K562 (cell line): Measurements from ENCODE around the gene TBPL2. TPM values are rescaled to one million over a fixed set of nuclear protein-coding genes. Genes with fewer than 3 reads are reported as not detected.

Experiments
- ATAC-seq: fragments of 200-7000 bp; cut with Tn5 transposase; 3 replicates; pipeline ENCODE4 v1.9.1; 2020; ENCODE audit warnings: moderate library complexity
- BruUV-seq: library from RNA; stranded (reverse); fragments of 400-500 nt; replicated peaks from 2 replicates; lab custom pipeline; 2021; lab: Mats Ljungman, UMichigan
- CTCF ChIA-PET: fragments of 300-600 bp; formaldehyde crosslinking; extraction: SDS; loops from one replicate; lab custom pipeline; 2021; ENCODE audit warnings: low intra/inter-chr PET ratio; lab: Yijun Ruan, JAX
- POLR2A ChIA-PET: fragments of 300-600, 350-650 bp; sonication (Branson Sonifier 250); formaldehyde crosslinking; extraction: SDS; loops from one replicate; lab custom pipeline; 2021; ENCODE audit warnings: antibody characterized with exemption, inconsistent platforms; lab: Yijun Ruan, JAX
- DNase-seq, 4 experiments: peaks; one replicate each; pipeline versions ENCODE4 v3.0.0 to v3.0.0-alpha.2; 2011 to 2018; ENCODE audit warnings: low spot score in 3 of 4, mixed read lengths in 3 of 4; ENCODE audit errors: extremely low read depth in 1 of 4
- FAIRE-seq: peaks from 2 replicates; lab custom pipeline; 2011; peaks lifted over from hg19 to GRCh38; lab: Jason Lieb, UNC
- H2AFZ ChIP-seq: 2 replicates; pipeline ENCODE4 v1.6.0; 2011; ENCODE audit warnings: low read depth, low read length, control low read depth, inconsistent platforms
- H3K27ac ChIP-seq: fragments of 200-600 bp; 3 replicates; pipeline ENCODE4 v1.8.0; 2011; ENCODE audit warnings: low read depth, mild to moderate bottlenecking, control low read depth, inconsistent platforms, low read length, moderate library complexity, mixed read lengths; ENCODE audit errors: extremely low read depth
- H3K27me3 ChIP-seq, 2 experiments: fragments of 300-600 bp in 1 of 2; 2 replicates in 1 of 2; 3 replicates in 1 of 2; pipeline versions ENCODE4 v1.6.0 to v1.8.0; 2011; ENCODE audit warnings: inconsistent platforms in 2 of 2, low read length in 2 of 2, mild to moderate bottlenecking in 1 of 2, mixed read lengths in 1 of 2, moderate library complexity in 1 of 2; ENCODE audit not compliant: control insufficient read depth in 2 of 2, insufficient read depth in 2 of 2
- H3K36me3 ChIP-seq: fragments of 300-600 bp; 3 replicates; pipeline ENCODE4 v1.8.0; 2011; ENCODE audit warnings: mild to moderate bottlenecking, low read length, inconsistent platforms; ENCODE audit not compliant: control insufficient read depth, insufficient read depth
- H3K4me1 ChIP-seq, 2 experiments: fragments of 200-600 bp in 1 of 2; replicated peaks in 1 of 2; 2 replicates in 1 of 2; 3 replicates in 1 of 2; pipeline versions ENCODE4 v1.5.1 to v1.8.0; 2011; ENCODE audit warnings: inconsistent platforms in 2 of 2, low read length in 2 of 2, mild to moderate bottlenecking in 1 of 2, mixed read lengths in 1 of 2, moderate library complexity in 1 of 2; ENCODE audit not compliant: control insufficient read depth in 2 of 2, insufficient read depth in 2 of 2
- H3K4me2 ChIP-seq: 2 replicates; pipeline ENCODE4 v1.6.1; 2011; ENCODE audit warnings: low read length, control low read depth, inconsistent platforms, mixed read lengths; ENCODE audit not compliant: insufficient read depth
- H3K4me3 ChIP-seq: fragments of 200-600 bp; sonication (generic), shearing (Covaris generic); 2 replicates; pipeline ENCODE4 v1.5.1; 2016; ENCODE audit warnings: control low read depth, inconsistent platforms
- H3K79me2 ChIP-seq: fragments of 200-600 bp; 3 replicates; pipeline ENCODE4 v1.8.0; 2011; ENCODE audit warnings: low read length, inconsistent platforms; ENCODE audit not compliant: control insufficient read depth, insufficient read depth
- H3K9ac ChIP-seq, 2 experiments: 2 replicates each; pipeline versions ENCODE4 v1.6.0 to v1.6.1; 2011; ENCODE audit warnings: low read depth in 2 of 2, low read length in 2 of 2, control low read depth in 1 of 2, inconsistent platforms in 1 of 2, mild to moderate bottlenecking in 1 of 2, mixed read lengths in 1 of 2; ENCODE audit not compliant: insufficient read depth in 1 of 2
- H3K9me1 ChIP-seq: one replicate; pipeline ENCODE4 v1.6.0; 2011; ENCODE audit warnings: inconsistent platforms, mild to moderate bottlenecking, low read length, moderate library complexity; ENCODE audit not compliant: control insufficient read depth, insufficient read depth
- H3K9me3 ChIP-seq: replicated peaks from 2 replicates; pipeline ENCODE4 v1.5.1; 2011; ENCODE audit warnings: low read depth, low read length, inconsistent platforms; ENCODE audit not compliant: control insufficient read depth, insufficient read depth
- H4K20me1 ChIP-seq: replicated peaks from 2 replicates; pipeline ENCODE4 v1.6.1; 2011; ENCODE audit warnings: low read length, inconsistent platforms, mixed read lengths; ENCODE audit not compliant: control insufficient read depth, insufficient read depth
- ARHGAP35 ChIP-seq: fragments of 450-650 bp; IDR thresholded peaks from 2 replicates; pipeline ENCODE4 v1.6.1; 2018; ENCODE audit not compliant: partially characterized antibody
- BCL6 ChIP-seq: fragments of 250-450 bp; sonication (Bioruptor Pico); IDR thresholded peaks from 2 replicates; pipeline ENCODE4 v1.4.0; 2020
- CBFB ChIP-seq: sonication (generic); formaldehyde crosslinking; IDR thresholded peaks from 2 replicates; pipeline ENCODE4 v1.4.0; 2020; ENCODE audit warnings: mild to moderate bottlenecking, missing genetic modification reagents
- CCNT2 ChIP-seq: IDR thresholded peaks from 2 replicates; pipeline ENCODE4 v1.6.1; 2011; ENCODE audit warnings: borderline replicate concordance, low read depth, mild to moderate bottlenecking, moderate library complexity, mixed read lengths, low read length; ENCODE audit not compliant: insufficient read length; ENCODE audit errors: extremely low read depth
- CHCHD3 ChIP-seq: fragments of 250-450 bp; sonication (Bioruptor Pico); IDR thresholded peaks from 2 replicates; pipeline ENCODE4 v2.1.2; 2022; ENCODE audit warnings: mild to moderate bottlenecking
- IFI16 ChIP-seq: fragments of 250-450 bp; sonication (Bioruptor Pico); IDR thresholded peaks from 2 replicates; pipeline ENCODE4 v2.1.2; 2022; ENCODE audit warnings: mild to moderate bottlenecking, inconsistent platforms
- NFXL1 ChIP-seq: fragments of 450-650 bp; formaldehyde crosslinking; IDR thresholded peaks from 2 replicates; pipeline ENCODE4 v1.4.0; 2021; ENCODE audit warnings: mild to moderate bottlenecking
- ZC3H4 ChIP-seq: sonication (generic); formaldehyde crosslinking; IDR thresholded peaks from 2 replicates; pipeline ENCODE4 v1.9.0; 2021; ENCODE audit warnings: missing genetic modification reagents, borderline replicate concordance
- ZNF436 ChIP-seq: fragments of 250-450, 450-650 bp; sonication (Bioruptor Pico); formaldehyde crosslinking; IDR thresholded peaks from 2 replicates; pipeline ENCODE4 v1.7.0; 2020; ENCODE audit warnings: mild to moderate bottlenecking
- ZNF79 ChIP-seq: fragments of 250-450 bp; sonication (Bioruptor Pico); IDR thresholded peaks from 2 replicates; pipeline ENCODE4 v1.4.0; 2020; ENCODE audit warnings: low read depth, mild to moderate bottlenecking, moderate library complexity
- WGBS: fragments of 100-300 bp; shearing (Covaris generic); methylation state at CpG from one replicate; pipeline ENCODE4 v1.1.6; 2016; ENCODE audit warnings: low coverage, mixed read lengths; ENCODE audit not compliant: insufficient coverage; ENCODE audit errors: missing lambda C conversion rate; 5-methylcytosine and 5-hydroxymethylcytosine counted together
- in situ Hi-C: fragments of 300-500 bp; cut with MboI; formaldehyde crosslinking; loops from 4 replicates; pipeline ENCODE4 v1.15.0; 2018; ENCODE audit warnings: inconsistent platforms, mixed read lengths
- intact Hi-C: fragments of 100-400 bp; cut with micrococcal nuclease; formaldehyde crosslinking; loops from 2 replicates; pipeline ENCODE4 v1.14.2; 2022
- polyA plus RNA-seq, 8 experiments: library from polyadenylated mRNA; depleted of rRNA in 4 of 8; stranded (reverse) in 5 of 8; unstranded in 3 of 8; fragments of >200 nt; fragmentation: Nextera tagmentation in 2 of 8; fragmentation: Illumina TruSeq in 1 of 8; extraction: Ambion mirVana in 2 of 8; extraction: Trizol in 1 of 8; gene quantifications; 2 replicates each; pipeline versions ENCODE4 v1.2.1 to v1.2.3, GENCODE V29; 2011 to 2014; ENCODE audit warnings: inconsistent platforms in 1 of 8, missing spikeins in 1 of 8
- total RNA-seq, 7 experiments: library from RNA; depleted of rRNA in 6 of 7; stranded (reverse); fragments of >200 nt in 6 of 7; fragmentation: Illumina TruSeq in 2 of 7; extraction: Trizol in 2 of 7; gene quantifications; 2 replicates each; pipeline versions ENCODE4 v1.2.1 to v1.2.3, GENCODE V29; 2011 to 2021; ENCODE audit warnings: low replicate concordance in 1 of 7
- TF ChIP-seq, protein P1 (sequence below): fragments of 450-650 bp; formaldehyde crosslinking; IDR thresholded peaks from 2 replicates; pipeline ENCODE4 v1.4.0; 2020; ENCODE audit warnings: mild to moderate bottlenecking, mixed read lengths
- TF ChIP-seq, protein P2 (sequence below): sonication (generic); formaldehyde crosslinking; IDR thresholded peaks from 2 replicates; pipeline ENCODE4 v1.5.0; 2020; ENCODE audit warnings: missing genetic modification reagents
- TF ChIP-seq, protein P3 (sequence below): sonication (generic); formaldehyde crosslinking; IDR thresholded peaks from 2 replicates; pipeline ENCODE4 v1.8.0; 2022; ENCODE audit warnings: mild to moderate bottlenecking, missing genetic modification reagents

TBPL2 gene
- total and polyA plus RNA-seq, 9 of the 15 experiments (the other 6 are each of a cell fraction or from before 2014, with no cell fraction given) = not detected

DNA sequence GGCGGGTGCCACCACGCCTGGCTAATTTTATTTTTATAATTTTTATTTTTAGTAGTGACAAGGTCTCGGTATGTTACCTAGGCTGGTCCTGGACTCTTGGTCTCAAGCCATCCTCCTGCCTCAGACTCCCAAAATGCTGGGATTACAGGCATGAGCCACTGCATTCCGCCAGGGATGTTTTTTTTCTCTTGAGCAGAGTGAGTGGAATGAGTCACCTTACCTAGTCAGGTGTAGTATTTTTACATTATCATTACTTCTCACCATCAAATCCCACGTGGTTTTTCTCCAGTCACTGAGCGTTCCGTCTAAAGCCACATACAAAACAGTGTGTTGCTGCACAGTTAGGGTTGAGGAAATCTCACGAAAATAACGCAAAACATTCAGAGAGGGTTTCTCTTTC lies 870 bp upstream of the TBPL2 start:
- intact Hi-C loops = loop anchor here (10.0 kb wide), 2 partner anchors 254 to 284 kb away; no protein-coding TSS in a partner anchor
- no peak for ATAC-seq

More for the DNA sequence above, 870 bp upstream of the TBPL2 start:
- no peak overlapping the region for H3K4me3 ChIP-seq
- CTCF ChIA-PET = no interaction called here
- H3K36me3 ChIP-seq = no peaks in the 10 kb centered on the region
- in situ Hi-C loops = loop anchor here (10.0 kb wide), 1 partner anchor 1034 kb away; no protein-coding TSS in a partner anchor
- no peak overlapping the region for H3K27ac ChIP-seq
- 10% methylated on average over 9 of the region's 9 CpGs for WGBS
- TF ChIP-seq ZNF79 (CRISPR knock-in tag) (no peak), NFXL1 (CRISPR knock-in tag) (no peak), CBFB (CRISPR knock-in tag) (no peak), CCNT2 (no peak), IFI16 (CRISPR knock-in tag) (no peak), BCL6 (no peak), ARHGAP35 (no peak), ZNF436 (CRISPR knock-in tag) (no peak), ZC3H4 (no peak), CHCHD3 (CRISPR knock-in tag) (no peak)
- TF ChIP-seq, protein P1, sequence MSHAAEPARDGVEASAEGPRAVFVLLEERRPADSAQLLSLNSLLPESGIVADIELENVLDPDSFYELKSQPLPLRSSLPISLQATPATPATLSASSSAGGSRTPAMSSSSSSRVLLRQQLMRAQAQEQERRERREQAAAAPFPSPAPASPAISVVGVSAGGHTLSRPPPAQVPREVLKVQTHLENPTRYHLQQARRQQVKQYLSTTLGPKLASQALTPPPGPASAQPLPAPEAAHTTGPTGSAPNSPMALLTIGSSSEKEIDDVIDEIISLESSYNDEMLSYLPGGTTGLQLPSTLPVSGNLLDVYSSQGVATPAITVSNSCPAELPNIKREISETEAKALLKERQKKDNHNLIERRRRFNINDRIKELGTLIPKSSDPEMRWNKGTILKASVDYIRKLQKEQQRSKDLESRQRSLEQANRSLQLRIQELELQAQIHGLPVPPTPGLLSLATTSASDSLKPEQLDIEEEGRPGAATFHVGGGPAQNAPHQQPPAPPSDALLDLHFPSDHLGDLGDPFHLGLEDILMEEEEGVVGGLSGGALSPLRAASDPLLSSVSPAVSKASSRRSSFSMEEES (CRISPR knock-in tag) = no peak
- TF ChIP-seq, protein P2, sequence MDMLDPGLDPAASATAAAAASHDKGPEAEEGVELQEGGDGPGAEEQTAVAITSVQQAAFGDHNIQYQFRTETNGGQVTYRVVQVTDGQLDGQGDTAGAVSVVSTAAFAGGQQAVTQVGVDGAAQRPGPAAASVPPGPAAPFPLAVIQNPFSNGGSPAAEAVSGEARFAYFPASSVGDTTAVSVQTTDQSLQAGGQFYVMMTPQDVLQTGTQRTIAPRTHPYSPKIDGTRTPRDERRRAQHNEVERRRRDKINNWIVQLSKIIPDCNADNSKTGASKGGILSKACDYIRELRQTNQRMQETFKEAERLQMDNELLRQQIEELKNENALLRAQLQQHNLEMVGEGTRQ (CRISPR knock-in tag) = no peak
- TF ChIP-seq, protein P3, sequence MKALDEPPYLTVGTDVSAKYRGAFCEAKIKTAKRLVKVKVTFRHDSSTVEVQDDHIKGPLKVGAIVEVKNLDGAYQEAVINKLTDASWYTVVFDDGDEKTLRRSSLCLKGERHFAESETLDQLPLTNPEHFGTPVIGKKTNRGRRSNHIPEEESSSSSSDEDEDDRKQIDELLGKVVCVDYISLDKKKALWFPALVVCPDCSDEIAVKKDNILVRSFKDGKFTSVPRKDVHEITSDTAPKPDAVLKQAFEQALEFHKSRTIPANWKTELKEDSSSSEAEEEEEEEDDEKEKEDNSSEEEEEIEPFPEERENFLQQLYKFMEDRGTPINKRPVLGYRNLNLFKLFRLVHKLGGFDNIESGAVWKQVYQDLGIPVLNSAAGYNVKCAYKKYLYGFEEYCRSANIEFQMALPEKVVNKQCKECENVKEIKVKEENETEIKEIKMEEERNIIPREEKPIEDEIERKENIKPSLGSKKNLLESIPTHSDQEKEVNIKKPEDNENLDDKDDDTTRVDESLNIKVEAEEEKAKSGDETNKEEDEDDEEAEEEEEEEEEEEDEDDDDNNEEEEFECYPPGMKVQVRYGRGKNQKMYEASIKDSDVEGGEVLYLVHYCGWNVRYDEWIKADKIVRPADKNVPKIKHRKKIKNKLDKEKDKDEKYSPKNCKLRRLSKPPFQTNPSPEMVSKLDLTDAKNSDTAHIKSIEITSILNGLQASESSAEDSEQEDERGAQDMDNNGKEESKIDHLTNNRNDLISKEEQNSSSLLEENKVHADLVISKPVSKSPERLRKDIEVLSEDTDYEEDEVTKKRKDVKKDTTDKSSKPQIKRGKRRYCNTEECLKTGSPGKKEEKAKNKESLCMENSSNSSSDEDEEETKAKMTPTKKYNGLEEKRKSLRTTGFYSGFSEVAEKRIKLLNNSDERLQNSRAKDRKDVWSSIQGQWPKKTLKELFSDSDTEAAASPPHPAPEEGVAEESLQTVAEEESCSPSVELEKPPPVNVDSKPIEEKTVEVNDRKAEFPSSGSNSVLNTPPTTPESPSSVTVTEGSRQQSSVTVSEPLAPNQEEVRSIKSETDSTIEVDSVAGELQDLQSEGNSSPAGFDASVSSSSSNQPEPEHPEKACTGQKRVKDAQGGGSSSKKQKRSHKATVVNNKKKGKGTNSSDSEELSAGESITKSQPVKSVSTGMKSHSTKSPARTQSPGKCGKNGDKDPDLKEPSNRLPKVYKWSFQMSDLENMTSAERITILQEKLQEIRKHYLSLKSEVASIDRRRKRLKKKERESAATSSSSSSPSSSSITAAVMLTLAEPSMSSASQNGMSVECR (CRISPR knock-in tag) = no peak
- peaks cover 0 to 4% of the 10 kb centered on the region in 2 experiments; a peak in 2 of 5 replicates for H3K4me1 ChIP-seq
- FAIRE-seq (no peak), DNase-seq (no peak)
- H3K27me3 ChIP-seq = peaks cover 0 to 4% of the 10 kb centered on the region in 2 experiments; a peak in 1 of 5 replicates
- no peaks in the 10 kb centered on the region for H3K9me1 ChIP-seq
- H2AFZ ChIP-seq = no peak overlapping the region
- no peaks in the 10 kb centered on the region for H4K20me1 ChIP-seq
- BruUV-seq = no TSS peak
- H3K9ac ChIP-seq = no peak overlapping the region
- POLR2A ChIA-PET = no interaction called here
- H3K79me2 ChIP-seq = no peaks in the 10 kb centered on the region
- H3K9me3 ChIP-seq = no peaks in the 10 kb centered on the region
- H3K4me2 ChIP-seq = no peak overlapping the region
